ENCODE data around the gene MEIG1. TPM values are rescaled to one million over a fixed set of nuclear protein-coding genes. Genes with fewer than 3 reads are reported as not detected.
"Not testable (repeated sequence)": the region's sequence is repeated elsewhere in the genome, so short reads cannot be mapped to it uniquely, and the experiment has no call there.

Gene MEIG1
- polyA plus RNA-seq, 1 donor: 0.39 TPM

- DNase-seq: no peak
Measured at GRCh38 chr10:14954934-14955333, 4.3 kb upstream of the MEIG1 start.

GRCh38 chr10:14958872-14959220 is 342 bp upstream of the MEIG1 start:
- no peak for DNase-seq

- no peak for DNase-seq
Measured at GRCh38 chr10:14967897-14968296, 8.7 kb downstream of the MEIG1 start.

- DNase-seq: no peak
Measured at GRCh38 chr10:14971867-14972448, 12.8 kb downstream of the MEIG1 start.

- DNase-seq: not testable (repeated sequence)
Measured at GRCh38 chr10:14974153-14974998, 15.2 kb downstream of the MEIG1 start.

- DNase-seq: no peak
Measured at GRCh38 chr10:14975672-14976273, 16.6 kb downstream of the MEIG1 start.

GRCh38 chr10:14982744-14983143 is 23.6 kb downstream of the MEIG1 start:
- no peak for DNase-seq

GRCh38 chr10:14989552-14989951 is 30.4 kb downstream of the MEIG1 start:
- DNase-seq: not testable (repeated sequence)

GRCh38 chr10:14991035-14991749 is 32.0 kb downstream of the MEIG1 start:
- not testable (repeated sequence) for DNase-seq

- DNase-seq: not testable (repeated sequence)
Measured at GRCh38 chr10:14992336-14992735, 33.1 kb downstream of the MEIG1 start.

- DNase-seq: not testable (repeated sequence)
Measured at GRCh38 chr10:14993500-14994455, 34.6 kb downstream of the MEIG1 start.

GRCh38 chr10:14995964-14996565 is 36.9 kb downstream of the MEIG1 start:
- DNase-seq: peak; percentile 28

GRCh38 chr10:15013530-15013929 is 54.3 kb downstream of the MEIG1 start:
- DNase-seq: not testable (repeated sequence)

- DNase-seq: no peak
Measured at GRCh38 chr10:15015451-15015850, 56.3 kb downstream of the MEIG1 start.

- DNase-seq: not testable (repeated sequence)
Measured at GRCh38 chr10:15020966-15021365, 61.8 kb downstream of the MEIG1 start.

Other genes with a start within 250 kb of the MEIG1 start
- gene FAM107B, start 184.5 kb upstream of the MEIG1 start, polyA plus RNA-seq (ENCODE audit: insufficient read length): 20.3 TPM
- 2.9 TPM for gene CDNF, start 121.4 kb upstream of the MEIG1 start, polyA plus RNA-seq (ENCODE audit: insufficient read length)
- gene HSPA14, start 121.1 kb upstream of the MEIG1 start, polyA plus RNA-seq (ENCODE audit: insufficient read length): 13.3 TPM
- 9.0 TPM for gene MSANTD7, start 121.1 kb upstream of the MEIG1 start, polyA plus RNA-seq (ENCODE audit: insufficient read length)
- gene SUV39H2, start 80.5 kb upstream of the MEIG1 start, polyA plus RNA-seq (ENCODE audit: insufficient read length): 8.7 TPM
- 8.3 TPM for gene DCLRE1C, start 5.3 kb upstream of the MEIG1 start, polyA plus RNA-seq (ENCODE audit: insufficient read length)
- not detected for gene OLAH, start 84.6 kb downstream of the MEIG1 start, polyA plus RNA-seq (ENCODE audit: insufficient read length)
- gene ACBD7, start 129.4 kb downstream of the MEIG1 start, polyA plus RNA-seq (ENCODE audit: insufficient read length): 0.59 TPM
- gene RPP38, start 138.0 kb downstream of the MEIG1 start, polyA plus RNA-seq (ENCODE audit: insufficient read length): 15.3 TPM
- 15.9 TPM for gene NMT2, start 209.3 kb downstream of the MEIG1 start, polyA plus RNA-seq (ENCODE audit: insufficient read length)

Measured in hindlimb muscle (tissue), 1 donor.